HEK293T (cell line): Measurements from ENCODE around the gene PDZD7.

ENCODE experiments used
- HDGF ChIP-seq: fragments of 450-650 bp; IDR thresholded peaks from 2 replicates; pipeline ENCODE4 v1.6.1; 2017; ENCODE audit warnings: antibody characterized with exemption, borderline replicate concordance
- LEF1 ChIP-seq: fragments of 450-650 bp; IDR thresholded peaks from 2 replicates; pipeline ENCODE4 v1.6.1; 2017; ENCODE audit warnings: mild to moderate bottlenecking, borderline replicate concordance
- SP1 ChIP-seq: fragments of 450-650 bp; IDR thresholded peaks from 2 replicates; pipeline ENCODE4 v1.6.1; 2017
- TARDBP ChIP-seq: fragments of 450-650 bp; IDR thresholded peaks from 2 replicates; pipeline ENCODE4 v1.6.1; 2016

DNA sequence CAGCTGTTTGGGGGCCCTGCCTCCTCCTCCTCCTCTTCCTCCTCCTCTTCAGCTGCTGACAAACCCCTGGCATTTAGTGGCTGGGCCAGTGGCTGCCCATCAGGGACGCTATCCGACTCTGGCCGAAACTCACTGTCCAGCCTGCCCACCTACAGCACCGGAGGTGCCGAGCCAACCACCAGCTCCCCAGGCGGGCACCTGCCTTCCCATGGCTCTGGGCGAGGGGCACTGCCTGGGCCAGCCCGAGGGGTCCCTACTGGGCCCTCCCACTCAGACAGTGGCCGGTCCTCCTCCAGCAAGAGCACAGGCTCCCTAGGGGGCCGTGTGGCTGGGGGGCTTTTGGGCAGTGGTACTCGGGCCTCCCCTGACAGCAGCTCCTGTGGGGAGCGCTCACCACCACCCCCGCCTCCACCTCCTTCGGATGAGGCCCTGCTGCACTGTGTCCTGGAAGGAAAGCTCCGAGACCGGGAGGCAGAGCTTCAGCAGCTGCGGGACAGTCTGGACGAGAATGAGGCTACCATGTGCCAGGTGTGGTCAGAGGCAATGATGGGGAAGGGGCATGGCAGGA lies 27.2 kb downstream of the PDZD7 start:
- TF ChIP-seq LEF1 = no peak
- TF ChIP-seq HDGF = no peak
- no peak for TF ChIP-seq TARDBP
- TF ChIP-seq SP1 = no peak
